Fibroblast of skin of left biceps (primary cell): Measurements from ENCODE around the gene SRGAP2B.
"Not testable (repeated sequence)": the region's sequence is repeated elsewhere in the genome, so short reads cannot be mapped to it uniquely, and the experiment has no call there.

Experiments used
- DNase-seq, 2 experiments: peaks; one replicate each; pipeline ENCODE4 v3.0.0-alpha.2; 2013; ENCODE audit warnings: low read depth in 2 of 2

The SRGAP2B gene

GRCh38 chr1:144900841-144901240 lies 194.3 kb downstream of the SRGAP2B start:
- not testable (repeated sequence) for DNase-seq

GRCh38 chr1:144894454-144895201 lies 200.5 kb downstream of the SRGAP2B start:
- not testable (repeated sequence) for DNase-seq

- not testable (repeated sequence) for DNase-seq
These were observed 201.3 kb downstream of the SRGAP2B start for GRCh38 chr1:144893710-144894438.

GRCh38 chr1:144893062-144893461 lies 202.1 kb downstream of the SRGAP2B start:
- DNase-seq, result not testable (repeated sequence)

- not testable (repeated sequence) for DNase-seq
These were observed 205.5 kb downstream of the SRGAP2B start for GRCh38 chr1:144889450-144890115.

- DNase-seq, result not testable (repeated sequence)
These were observed 212.1 kb downstream of the SRGAP2B start for GRCh38 chr1:144883022-144883421.

DNA sequence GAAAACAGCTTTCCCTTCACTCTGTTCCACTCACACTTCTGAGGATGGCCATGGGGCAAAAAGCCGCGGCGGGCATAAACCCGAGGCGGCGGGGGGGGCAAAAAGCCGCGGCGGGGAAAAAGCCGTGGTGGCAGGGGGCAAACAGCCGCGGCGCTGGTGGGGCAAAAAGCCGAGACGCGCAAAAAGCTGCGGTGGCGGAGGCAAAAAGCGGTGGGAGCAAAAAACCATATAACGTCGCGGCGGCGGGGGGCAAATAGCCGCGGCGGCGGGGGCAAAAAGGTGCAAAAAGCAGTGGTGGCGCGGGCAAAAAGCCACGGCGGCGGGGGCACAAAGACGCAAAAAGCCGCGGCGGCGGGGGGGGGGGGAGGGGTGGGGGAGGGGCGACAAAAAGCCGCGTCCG lies 212.8 kb downstream of the SRGAP2B start:
- not testable (repeated sequence) for DNase-seq

DNA sequence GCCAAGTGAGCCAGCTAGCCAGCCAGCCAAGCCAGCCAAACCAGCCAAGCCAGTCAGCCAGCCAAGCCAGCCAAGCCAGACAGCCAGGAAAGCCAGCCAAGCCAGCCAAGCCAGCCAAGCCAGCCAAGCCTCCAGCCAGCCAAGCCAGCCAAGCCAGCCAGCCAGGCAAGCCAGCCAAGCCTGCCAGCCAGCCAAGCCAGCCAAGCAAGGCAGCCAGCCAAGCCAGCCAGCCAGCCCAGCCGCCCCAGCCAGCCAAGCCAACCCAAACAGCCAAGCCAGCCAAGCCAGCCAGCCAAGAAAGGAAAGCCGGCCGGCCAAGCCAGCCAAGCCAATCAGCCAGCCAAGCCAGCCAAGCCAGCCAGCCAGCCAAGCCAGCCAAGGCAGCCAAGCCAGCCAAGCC lies 236.5 kb downstream of the SRGAP2B start:
- not testable (repeated sequence) for DNase-seq
